Jurkat, Clone E6-1 (cell line): ENCODE results near the gene ADD1.

Experiments used
- DNase-seq: peaks from one replicate; pipeline ENCODE4 v3.0.0-alpha.2; 2011; ENCODE audit warnings: low read depth, low spot score
- H3K4me3 ChIP-seq: 2 replicates; pipeline ENCODE4 v1.5.1; 2011; ENCODE audit warnings: mild to moderate bottlenecking, low read length, control low read depth, moderate library complexity

ADD1 gene

DNA sequence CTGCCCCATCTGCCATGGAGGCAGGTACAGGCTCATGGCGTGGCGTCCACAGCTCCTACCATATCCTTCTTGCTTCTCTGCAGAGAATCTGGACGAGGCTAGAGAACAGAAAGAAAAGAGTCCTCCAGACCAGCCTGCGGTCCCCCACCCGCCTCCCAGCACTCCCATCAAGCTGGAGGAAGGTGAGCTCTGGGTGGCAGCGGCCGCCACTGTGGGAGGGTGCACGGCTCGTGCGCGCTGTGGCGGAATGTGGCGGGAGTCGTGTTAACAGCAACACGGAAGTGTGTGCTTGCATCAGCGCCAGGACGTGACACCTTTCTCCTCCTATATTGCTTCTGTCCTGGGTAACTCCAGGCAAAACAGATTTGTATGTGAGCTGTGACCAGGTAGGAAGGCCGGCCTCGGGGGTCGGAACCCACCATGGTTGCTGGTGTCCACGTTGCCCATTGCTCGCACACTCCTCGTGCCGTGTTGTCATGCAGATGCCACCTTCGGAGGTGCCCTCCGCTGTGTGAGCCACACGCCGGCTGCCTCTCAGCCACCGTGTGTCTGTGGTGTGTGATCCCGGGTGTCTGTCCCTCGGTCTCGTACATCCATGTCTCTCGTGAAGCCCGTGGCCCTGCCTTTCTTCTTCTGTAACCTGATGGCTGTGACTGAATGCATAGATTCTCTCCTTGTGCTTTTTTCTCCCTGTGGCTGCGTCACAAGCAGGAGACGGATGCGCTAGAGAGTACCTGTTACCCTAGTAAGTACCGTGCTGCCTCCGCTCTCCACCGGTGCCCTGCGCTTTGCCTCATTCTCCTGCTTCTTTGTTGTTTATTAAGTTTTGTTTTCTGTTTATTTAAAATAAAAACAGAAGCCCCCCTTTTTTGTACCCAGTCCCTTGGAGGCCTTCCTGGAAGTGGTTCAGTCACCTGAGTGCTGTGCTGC is 82.6 kb downstream of the ADD1 start:
- no peak overlapping the region for H3K4me3 ChIP-seq
- no peak for DNase-seq

DNA sequence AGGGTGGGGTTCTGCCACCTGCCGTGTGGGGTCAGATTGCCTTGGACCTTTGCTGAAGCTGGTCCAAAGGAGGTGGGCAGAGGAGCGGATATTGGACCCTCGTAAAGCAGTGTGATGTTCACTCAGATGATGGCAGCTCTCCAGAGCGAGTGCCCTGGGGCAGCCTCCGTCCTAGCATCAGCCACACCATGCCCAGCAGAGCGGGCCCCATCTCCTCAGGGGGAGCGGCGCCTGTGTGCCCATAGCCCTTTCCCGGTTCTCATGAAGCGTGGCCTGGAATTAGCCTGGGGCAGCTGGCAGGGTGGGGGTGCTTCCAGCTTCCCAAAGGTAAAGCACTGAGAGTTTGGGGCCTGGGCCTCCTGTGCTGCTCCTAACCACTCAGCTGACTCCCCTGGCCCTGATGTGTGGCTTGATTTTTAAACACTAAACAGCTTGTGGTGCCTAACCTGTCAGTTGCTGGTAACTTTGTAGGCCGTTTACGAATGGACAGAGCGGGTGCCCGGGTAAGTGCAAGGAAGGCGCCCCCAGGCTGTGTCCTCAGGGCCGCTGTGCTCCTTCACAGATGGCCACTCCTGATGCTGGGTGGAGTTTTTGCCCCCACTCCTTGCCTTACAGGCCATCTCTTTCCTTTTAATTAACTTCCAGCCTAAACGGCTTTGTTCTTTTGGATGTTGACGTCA is 83.5 kb downstream of the ADD1 start:
- no peak for DNase-seq
- H3K4me3 ChIP-seq, result no peak overlapping the region

DNA sequence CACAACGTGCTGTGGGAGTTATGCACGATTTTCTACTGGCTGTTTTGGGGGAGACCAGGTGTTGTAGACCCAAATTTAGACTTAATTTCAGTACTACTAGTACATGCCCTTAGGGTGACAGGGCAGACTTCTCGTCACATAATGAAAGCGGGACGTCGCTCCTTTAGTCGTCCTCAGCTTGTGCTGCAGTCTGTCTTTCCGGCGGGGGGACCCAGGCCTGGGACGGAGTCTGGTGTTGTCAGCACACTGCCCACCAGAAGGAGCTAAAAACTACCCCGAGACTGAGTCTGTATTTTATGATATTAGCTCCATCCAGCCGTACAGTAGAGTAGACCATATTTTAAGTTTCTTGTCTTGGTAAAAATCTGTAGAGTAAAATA is 84.0 kb downstream of the ADD1 start:
- no peak for DNase-seq
- no peak overlapping the region for H3K4me3 ChIP-seq

- H3K4me3 ChIP-seq, result no peak overlapping the region
- no peak for DNase-seq
Observed at GRCh38 chr4:2928242-2929176, 84.9 kb downstream of the ADD1 start.

GRCh38 chr4:2929469-2929868 is 85.8 kb downstream of the ADD1 start:
- H3K4me3 ChIP-seq, result no peak overlapping the region
- no peak for DNase-seq

DNA sequence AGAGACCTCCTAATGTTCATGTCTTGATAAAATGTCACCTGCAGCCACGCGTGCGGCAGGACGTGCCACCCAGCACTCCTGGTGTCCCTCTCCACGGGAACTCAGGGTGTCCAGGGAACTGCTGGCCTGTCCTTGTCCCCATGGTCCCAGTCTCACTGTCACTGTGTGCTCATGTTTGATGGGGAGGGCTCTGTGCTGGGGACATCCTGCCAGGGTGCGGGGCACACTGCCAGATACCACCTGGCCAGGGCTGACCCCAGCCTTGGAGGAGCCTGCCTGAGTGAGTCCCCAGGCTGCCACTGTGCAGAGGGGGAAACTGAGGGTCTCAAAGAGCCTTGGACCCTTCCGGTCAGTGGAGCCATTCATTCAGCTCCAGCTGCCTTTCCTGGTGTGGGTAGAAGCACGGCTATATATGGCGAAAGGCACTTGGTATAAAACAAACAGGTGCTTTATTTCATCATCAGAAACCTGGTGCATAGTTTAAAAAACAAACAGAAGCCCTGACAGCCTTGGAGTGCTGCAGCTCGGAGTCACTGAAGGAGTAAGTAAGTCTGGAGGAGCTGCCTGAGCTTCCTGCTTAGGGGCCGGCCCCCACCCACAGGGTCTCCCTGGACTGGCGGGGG is 86.6 kb downstream of the ADD1 start:
- no peak overlapping the region for H3K4me3 ChIP-seq
- DNase-seq, result no peak

DNA sequence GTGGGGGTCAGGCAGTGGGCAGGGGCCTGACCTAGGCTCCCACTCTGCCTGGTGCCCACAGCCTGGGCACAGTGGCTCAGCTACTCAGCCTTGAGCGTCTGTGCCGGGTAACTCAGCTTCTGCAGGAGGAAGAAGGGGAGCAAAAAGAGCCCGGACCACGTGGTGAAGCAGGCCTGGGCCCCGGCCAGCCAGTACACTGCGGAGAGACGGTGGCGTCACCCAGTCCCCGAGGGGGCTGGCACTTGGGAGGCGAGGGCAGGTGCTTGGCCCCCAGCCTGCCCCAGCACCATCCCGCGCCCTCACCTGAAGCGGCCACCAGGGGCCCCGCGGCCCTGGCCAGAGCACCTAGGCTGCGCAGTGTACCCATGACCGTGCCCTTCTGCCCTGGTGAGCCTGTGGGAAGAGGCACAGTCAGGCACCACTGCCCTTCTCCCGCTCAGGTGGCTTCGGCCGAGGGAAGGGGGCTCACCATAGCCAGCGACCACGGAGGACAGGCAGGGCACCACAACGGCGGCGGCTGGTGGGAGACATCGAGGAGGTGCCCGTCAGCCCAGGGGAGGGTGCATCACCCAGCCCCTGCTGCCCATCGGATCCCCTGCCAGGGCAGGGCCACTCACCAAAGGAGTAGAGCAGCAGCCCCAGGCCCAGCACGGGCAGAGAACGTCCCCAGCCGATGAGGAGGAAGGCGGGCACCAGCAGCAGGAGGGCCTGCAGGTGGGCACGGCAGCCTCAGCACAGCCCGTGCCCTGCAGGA is 87.3 kb downstream of the ADD1 start:
- H3K4me3 ChIP-seq, result no peak overlapping the region
- no peak for DNase-seq

GRCh38 chr4:2931512-2932301 is 88.1 kb downstream of the ADD1 start:
- no peak overlapping the region for H3K4me3 ChIP-seq
- no peak for DNase-seq

DNA sequence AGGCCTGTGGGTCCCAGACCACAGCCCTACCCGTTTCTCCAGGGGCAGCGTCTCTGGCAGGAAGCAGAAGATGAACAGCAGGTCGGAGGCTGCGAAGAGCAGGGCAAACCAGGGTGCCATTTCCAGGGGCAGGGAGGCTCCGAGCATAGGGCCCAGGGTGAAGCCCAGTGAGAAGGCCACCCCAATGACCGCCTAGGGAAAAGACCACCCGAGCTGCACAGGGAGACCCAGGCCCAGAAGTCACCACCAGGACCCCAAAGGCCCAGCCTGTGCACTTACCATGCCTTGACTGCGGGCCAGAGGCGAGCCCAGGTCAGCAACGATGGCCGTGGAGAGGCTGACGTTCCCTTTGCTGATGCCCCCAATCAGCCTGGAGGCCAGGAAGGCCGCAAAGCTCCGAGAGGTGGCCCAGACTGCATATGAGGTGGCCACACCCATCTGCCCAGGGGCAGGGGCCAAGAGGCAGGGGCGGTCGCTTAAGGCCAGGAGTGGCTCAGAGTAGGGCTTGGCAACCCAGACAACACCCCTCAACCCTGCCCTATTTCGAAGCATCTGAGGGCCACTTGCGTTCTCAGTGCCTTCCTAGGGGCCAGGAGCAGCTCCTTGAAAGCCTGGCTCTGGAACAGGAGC is 88.8 kb downstream of the ADD1 start:
- no peak overlapping the region for H3K4me3 ChIP-seq
- no peak for DNase-seq

DNA sequence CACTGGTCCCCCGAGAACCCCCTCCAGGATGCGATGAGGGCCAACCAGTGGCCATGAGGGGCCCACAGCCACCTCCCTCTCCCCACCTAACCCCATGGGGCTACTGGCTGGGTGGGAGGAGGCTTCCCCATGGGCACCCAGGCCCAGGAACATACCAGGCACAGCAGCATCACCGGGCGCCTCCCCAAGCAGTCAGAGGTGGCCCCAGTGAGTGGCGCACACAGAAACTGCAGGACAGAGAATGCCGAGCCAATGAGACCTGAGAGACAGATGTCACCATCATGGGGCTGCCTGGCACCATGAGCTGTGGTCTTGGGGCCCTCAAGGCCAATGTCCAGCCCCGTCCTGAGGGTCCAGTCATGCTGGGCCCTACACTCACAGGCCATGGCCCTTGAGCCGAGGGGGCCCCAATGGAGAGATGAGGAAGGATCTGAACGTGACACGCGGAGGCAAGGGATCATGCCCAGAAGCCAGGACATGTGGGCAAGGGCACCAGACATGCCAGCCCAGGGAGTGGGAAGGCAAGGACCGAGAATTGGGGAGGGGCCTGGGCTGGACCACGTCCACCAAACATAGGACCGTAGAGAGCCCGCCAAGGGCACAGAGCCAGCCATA is 89.4 kb downstream of the ADD1 start:
- no peak for DNase-seq
- H3K4me3 ChIP-seq, result no peak overlapping the region

- peak overlapping the region; percentile 57 for H3K4me3 ChIP-seq
- DNase-seq, result no peak
Observed at GRCh38 chr4:2933566-2934076, 90.0 kb downstream of the ADD1 start.

DNA sequence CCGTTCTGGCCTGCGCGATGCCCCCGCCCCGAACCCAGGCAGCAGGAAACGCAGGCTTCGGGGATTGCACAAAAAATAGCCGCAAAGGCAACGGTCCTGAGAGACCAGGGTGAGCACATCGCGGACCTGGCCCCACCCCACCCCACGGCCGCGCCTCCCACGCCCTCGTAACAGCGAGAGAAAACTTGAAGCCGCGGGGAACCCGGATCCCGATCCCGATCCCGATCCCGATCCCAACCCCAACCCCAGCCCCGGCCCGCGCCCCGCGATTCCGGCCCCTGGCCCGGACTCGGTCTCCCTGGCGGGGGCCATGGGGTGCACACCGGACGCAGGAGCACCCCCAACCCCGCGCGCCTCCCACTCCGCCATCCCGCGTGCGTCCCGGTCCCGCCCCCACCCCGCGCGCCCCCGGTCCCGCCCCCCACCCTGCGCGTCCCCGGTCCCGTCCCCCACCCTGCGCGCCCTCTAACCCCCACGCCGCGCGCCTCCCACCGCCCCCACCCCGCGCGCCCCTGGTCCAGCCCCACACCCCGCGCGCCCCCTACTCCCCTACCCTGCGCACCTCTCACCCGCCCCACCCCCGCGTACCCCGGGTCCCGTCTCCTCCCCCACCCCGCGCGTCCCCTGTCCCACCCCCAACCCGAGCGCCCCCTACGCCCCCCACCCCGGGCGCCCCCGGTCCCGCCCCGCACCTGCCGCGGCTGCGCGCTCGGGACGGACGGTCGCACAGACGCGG is 90.6 kb downstream of the ADD1 start:
- H3K4me3 ChIP-seq, result peak overlapping the region; percentile 86
- DNase-seq, result no peak

GRCh38 chr4:2934813-2935761 is 91.4 kb downstream of the ADD1 start:
- peak; percentile 85 for DNase-seq
- peak overlapping the region; percentile 86 for H3K4me3 ChIP-seq

- peak overlapping the region; percentile 86 for H3K4me3 ChIP-seq
- DNase-seq, result no peak
Observed at GRCh38 chr4:2935762-2936743, 92.4 kb downstream of the ADD1 start.
